Measurements from ENCODE around the gene CPB2.

Gene CPB2

GRCh38 chr13:46126552-46127357 lies 21.9 kb upstream of the CPB2 start:
- FAIRE-seq, result no peak

DNA sequence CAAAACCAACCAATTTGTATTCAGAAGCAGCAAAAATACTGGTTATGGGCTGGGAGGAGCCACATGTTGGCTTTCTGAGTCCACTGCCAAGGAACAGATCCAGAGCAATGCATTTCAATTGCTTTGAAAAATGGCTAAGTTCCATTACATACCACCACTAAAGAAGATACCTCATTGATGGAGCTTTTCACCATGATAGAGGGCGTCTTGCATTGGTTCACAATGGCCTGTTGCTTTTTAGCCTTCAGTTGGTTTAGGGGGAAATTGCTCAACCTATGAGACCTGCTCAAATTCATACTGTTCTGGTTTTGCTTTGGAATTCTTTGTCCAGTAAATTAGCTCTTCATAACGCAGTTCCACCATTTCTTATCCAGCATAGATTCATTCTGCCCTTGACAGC lies 21.2 kb upstream of the CPB2 start:
- FAIRE-seq, result no peak

DNA sequence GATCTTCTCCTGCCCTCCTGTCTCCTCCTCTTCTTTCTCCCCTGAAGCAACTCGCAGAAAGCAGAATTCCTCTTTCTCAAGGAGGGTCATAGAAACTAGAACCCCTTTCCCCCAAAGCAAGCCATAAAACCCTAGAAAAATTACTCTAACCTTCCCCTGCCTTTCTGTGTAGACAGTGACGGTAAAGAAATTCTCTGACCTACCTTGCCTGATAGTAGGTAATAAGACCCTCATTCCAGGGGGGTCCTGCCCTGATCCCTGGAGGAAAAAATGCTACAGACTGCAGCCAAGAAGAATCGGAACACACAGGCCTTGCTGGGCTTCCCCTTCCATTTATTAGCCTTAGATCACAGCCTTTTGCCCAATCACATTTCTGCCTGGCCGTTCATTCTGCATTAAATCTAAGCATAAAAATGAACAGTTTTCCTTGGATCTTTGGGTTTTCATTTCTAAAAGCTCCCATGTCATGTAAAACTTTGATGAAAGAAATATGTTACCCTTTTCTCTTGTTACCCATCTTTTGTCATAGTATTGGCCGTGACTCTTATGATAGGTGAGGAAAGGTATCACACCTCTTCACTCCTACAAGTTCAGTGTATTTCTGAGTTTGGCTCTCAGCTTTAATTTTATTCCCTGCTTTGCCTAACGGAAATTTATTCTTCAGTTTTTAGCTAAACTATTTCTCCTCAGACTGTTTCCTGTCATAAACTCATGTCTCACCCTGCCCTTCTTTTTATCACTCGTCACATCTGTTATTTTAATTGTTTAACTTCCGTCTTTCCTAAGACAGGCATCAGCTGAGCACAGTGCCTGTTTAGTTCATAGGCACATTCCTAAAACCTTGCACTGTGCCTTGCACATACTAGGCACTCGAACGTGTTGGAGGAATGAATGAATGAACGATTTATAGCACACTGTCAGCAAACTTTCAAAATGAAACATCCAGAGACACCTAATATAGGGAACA lies 20.4 kb upstream of the CPB2 start:
- FAIRE-seq, result no peak

DNA sequence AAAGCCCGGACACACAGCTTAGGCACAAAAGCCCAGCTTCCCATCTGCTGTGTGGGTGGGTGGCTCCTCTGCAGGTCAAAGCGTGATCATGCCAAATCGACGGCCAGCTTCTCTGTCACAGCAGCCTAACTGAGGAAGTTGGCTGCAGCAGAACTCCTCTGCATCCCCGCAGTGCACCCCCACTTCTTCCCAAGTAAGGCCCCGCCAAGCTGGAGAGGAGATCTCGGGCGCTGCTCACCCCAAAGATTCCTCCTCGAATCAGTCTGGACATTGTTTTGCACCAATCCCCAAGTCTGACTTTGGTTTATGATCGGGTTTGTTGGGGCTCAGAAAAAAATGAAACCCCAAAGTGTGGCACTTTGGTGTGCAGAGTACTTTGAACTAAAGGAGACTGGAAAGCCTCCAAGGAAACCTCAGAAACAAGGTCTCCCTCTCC lies 19.7 kb upstream of the CPB2 start:
- FAIRE-seq, result no peak

GRCh38 chr13:46122304-46122703 lies 17.5 kb upstream of the CPB2 start:
- FAIRE-seq, result no peak

- no peak for FAIRE-seq
Measured at GRCh38 chr13:46121597-46122163, 16.8 kb upstream of the CPB2 start.

GRCh38 chr13:46121033-46121432 lies 16.2 kb upstream of the CPB2 start:
- FAIRE-seq, result no peak

DNA sequence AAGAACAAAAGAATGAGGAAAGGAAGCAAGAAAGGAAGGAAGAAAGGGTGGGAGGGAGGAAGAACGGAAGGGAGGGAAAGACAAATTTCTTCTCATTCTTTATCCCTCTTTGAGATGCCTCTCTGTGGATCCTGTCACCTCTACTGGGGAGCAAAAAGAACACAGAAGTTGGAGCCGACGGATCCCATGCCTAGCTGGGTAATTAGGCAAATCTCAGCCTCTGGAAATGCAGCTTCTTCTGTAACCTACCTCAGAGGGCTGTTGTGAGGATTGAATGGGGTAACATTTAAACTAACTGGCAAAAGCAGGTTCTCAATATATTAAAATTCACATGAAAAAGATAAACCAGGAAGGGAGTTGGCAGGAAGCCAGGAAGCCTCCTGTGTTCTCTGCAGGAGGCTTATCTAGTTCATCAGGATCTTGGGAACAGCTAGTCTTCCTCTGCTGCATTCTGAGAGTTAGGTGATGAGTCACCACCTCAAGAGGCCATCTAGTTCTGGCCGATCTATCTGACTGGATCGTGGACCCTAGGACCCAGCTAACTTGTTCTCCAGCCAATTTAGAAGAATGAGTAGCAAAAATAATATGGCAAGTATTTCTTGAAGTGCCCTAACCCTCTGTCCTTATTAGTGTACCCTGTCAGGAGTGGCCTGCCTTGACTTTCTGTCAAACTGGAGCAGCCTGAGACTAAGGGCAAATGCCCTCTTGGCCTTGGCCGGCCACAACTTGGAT lies 15.2 kb upstream of the CPB2 start:
- FAIRE-seq, result no peak

- no peak for FAIRE-seq
Measured at GRCh38 chr13:46116653-46117502, 12.0 kb upstream of the CPB2 start.

DNA sequence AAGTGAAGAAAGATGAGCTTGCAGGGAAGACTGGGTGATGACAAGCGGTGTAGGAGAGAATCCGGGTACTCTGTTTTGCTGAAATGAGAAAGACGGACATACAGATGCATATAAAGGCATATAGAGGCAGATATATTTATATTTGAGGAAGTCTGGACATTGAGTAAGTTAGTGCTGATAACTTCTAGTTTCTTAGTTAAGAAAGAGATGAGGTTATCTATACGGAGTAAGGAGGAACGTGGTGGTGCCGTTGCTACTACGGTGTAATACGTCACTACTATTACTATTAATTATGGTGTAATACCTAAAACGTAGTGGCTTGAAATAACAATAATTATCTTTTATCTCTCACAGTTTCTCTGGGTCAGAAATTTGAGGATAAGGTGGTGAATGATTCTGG lies 9.8 kb upstream of the CPB2 start:
- FAIRE-seq, result no peak

GRCh38 chr13:46113596-46113995 lies 8.8 kb upstream of the CPB2 start:
- no peak for FAIRE-seq

- no peak for FAIRE-seq
Measured at GRCh38 chr13:46111151-46111550, 6.3 kb upstream of the CPB2 start.

DNA sequence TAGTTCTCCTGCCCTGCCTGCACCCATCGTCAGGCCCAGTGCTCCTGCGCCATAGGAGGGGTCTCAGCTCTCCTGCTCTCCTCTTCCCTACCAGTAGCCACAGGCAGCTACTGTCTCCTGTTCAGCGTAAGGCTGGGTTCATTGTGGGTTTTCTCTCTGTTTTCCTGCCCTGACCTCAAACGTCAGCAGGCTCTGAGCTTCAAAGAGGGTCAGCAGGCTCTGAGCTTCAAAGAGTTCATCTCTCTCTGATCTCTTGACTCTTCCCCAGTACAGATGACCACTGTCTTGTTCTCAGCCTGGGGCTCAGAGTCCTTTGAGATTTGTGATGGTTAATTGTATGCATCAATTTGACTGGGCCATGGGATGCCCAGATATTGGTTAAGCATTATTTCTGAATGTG lies 4.6 kb upstream of the CPB2 start:
- FAIRE-seq, result no peak

GRCh38 chr13:46106839-46107371 lies 2.1 kb upstream of the CPB2 start:
- FAIRE-seq, result no peak

DNA sequence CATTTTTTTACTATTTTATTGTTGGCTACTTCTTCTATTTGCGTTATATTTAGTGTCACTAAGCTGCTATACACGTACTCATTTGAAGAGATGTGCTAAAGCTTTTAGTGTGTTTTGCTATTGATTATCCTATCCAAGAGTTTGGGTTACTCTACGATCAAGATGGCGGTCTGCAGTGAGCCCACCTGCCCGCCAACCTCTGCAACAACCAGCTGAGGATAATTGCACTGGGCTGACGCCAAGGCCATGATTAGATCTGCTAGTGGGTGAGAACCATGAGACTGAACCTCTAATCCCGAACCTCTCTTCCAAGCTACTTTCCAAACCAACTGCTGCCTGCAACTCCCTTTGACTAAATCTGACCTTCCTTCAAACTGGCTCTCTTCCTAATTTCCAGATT lies 1.8 kb downstream of the CPB2 start:
- no peak for FAIRE-seq

DNA sequence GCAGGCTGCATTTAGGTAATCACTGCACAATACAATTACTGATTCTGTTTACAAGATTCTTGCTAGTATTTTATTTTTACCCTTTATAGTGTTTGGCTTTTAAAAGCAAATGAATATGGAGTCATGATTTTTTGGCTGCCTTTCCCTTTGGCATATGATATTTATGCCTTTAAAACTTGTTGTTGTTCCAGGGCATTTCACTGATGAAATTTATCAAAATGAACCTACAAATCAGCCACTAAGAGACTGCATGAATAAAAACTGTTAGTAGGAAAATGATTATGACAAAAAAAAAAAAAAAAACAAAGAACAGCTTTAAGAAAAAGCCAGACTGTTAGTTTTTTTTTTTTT lies 2.6 kb downstream of the CPB2 start:
- FAIRE-seq, result no peak

- FAIRE-seq, result no peak
Measured at GRCh38 chr13:46101484-46102254, 3.2 kb downstream of the CPB2 start.

- FAIRE-seq, result no peak
Measured at GRCh38 chr13:46101002-46101401, 3.8 kb downstream of the CPB2 start.

DNA sequence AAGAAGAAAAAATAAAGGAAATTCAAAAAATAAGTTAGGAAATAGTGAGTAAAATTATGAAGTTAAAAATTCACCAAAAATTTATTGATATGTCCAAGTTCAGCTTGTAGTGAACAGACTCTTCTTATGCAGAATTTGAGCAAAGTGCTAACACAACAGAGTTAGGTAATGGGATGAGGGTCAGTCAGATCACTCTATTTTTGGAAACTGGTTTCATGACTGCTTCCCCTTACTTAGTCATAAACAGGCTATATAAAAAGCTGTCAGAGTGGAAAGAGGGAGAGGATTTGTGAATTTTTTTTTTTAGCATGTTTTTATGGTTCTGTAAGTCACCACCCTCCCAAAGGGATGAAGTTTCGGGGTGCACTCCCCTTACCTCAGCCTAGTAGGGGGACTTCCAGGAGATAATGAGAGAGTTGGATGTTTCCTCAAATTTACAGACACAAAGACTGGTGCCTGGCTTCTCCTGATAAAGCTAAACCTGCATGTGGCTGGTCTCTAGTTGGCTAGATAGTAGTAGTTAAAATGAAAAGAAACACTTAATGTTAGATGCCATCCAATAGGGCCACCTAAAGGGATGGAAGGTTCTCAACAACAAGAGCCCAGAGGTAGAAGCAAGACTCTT lies 4.5 kb downstream of the CPB2 start:
- no peak for FAIRE-seq

DNA sequence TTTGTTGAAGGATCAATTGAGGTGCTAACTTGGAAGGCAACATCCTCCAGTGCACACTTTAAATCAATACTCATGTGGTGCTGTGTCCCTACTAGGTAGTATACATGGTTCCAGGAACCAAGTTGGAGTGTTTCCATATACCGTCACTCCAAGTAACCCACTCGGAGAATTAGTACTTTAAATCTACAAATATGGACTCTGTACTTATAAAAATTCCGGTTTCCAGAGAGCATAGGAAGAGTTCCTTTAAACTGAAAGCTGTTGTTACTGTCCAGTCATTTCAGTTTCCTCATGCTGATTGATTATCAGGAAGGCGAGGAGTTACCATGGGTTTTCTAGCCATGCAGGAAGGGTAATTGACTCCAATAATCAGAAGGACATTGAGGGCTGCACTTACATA lies 7.2 kb downstream of the CPB2 start:
- FAIRE-seq, result no peak
